Suppressor macrophage treated with lipopolysaccharide for 1 hour (primary cell): ENCODE measurements around the gene PDE9A.
"Not testable (repeated sequence)": the region's sequence is repeated elsewhere in the genome, so short reads cannot be mapped to it uniquely, and the experiment has no call there.

Experiments
- DNase-seq, 3 donors: peaks; one replicate each; pipeline ENCODE4 v3.0.0-alpha.2; 2020 to 2022

The PDE9A gene

DNA sequence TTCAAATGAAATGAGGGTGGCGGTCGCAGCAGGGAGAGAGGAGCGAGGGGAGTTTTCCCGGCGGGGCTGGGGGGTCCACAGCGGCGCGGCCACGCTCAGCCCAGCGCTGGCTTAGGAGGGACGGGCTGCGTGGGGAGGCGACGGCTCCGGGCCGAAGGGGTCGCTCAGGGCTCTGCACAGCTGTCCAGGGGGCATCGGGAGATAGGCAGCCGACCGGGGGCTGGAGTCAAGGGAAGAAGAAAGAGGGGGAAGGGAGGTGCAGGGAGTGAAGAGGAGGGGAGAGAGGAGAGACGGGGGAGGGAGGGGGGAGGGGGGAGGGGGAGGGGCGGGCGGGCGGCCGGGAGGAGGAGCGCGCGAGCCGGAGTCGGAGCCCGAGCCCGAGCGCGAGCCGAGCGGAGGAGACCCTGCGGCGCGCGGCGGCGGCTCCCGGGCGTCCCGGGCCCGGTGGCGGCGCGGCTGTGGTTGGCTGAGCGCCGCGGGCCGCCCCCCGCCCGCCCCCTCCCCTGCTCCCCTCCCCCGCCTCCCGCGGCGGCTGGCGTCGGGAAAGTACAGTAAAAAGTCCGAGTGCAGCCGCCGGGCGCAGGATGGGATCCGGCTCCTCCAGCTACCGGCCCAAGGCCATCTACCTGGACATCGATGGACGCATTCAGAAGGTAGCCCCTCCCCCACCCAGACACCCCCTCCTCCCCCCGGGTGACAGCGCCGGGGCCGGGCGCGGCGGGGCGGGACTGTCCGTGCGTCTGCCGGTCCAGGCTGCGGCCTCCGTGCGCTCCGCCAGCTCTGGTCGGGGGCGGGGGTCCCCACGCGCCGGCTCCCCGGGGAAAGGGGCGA is at the start of gene PDE9A:
Gene PDE9A, plus strand, starts transcription at position 391 of the 831 bp plus-strand sequence. Its CDS starts 194 bp downstream, at position 585.
- DNase-seq = peak; percentile 19 to 70 (median 43)

- no peak for DNase-seq
These were observed 46.3 kb upstream of the PDE9A start for GRCh38 chr21:42607102-42607501.

DNA sequence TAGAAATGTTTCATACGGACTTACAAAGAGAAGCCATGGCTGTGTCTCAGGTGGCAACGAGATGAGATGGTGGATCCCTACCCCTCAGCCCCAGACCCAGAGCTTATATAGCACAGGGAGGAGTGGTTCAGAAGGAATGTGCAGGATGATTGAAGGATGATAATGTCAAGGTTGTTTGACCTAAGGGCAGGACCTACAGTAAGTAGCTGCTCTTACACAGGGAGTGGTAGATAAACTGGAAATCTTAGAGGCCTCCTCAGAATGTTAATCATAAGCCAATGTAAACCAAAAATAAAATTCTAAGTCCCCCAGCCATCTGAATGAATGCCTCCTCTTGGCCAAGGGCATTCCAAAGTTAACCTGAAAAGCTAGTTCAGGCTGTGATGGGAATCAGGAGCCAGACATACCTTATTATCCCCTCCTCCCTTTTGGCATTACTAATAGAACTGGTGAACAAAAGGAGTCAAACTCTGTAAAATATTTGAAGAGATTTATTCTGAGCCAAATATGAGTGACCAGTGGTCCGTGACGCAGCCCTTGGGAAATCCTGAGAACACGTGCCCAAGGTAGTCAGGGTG is 45.8 kb upstream of the PDE9A start:
- DNase-seq = no peak

GRCh38 chr21:42608446-42608845 is 45.0 kb upstream of the PDE9A start:
- no peak for DNase-seq

DNA sequence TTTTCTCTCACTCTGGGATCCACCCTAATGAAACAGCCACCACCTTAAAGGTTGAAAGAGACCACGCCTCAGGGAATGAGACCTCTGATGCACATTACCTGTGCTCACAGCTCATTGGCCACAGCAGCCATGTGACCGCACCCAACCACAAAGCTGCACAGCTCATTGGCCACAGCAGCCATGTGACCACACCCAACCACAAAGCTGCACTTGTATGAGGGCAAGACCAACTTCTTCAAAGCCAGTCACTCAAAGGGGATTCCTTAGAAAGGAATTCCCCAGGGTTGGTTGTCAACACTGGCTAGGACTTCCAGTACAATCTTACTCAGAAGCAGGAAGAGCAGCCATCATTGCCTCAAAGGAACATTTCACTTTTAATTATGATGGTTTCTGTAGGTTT is 43.6 kb upstream of the PDE9A start:
- peak; percentile 75 to 78 (median 76) for DNase-seq

DNA sequence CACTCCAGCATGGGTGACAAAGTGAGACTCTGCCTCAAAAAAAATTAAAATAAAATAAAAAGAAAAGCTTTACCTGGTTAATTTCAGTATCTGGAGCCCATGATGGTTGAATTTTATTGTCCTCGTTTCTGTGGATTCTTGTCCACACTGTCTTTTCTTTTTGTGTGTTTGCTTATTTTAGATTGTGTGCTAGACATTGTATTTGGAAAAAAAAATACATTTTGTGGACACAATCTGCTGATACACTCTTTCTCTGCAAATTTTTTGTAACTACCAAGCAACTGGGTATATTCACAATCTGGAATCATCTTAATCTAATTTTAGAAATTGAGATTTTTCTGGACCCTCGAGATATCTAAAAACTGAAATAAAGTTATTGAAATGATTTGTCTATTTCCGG is 41.6 kb upstream of the PDE9A start:
- no peak for DNase-seq

GRCh38 chr21:42612390-42612789 is 41.0 kb upstream of the PDE9A start:
- no peak for DNase-seq

DNA sequence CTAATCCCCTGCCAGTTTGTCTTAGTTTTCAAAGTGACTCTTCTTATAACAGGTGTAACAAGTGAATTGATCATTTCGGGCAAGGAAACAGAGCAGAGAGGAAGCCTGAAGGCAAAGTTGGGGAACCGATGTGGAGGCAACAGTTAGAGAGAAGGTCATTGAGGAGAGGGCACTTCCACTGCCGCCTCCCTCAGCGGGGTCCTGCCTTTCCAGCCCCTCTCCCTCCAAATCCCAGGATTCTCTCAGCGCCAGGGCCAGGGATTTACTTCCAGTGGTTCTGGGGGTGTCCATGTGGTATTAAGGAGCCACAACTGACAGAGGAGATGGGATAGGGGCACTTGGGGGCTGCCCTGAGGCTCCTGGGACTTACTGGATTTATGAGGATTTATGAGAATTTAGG is 39.7 kb upstream of the PDE9A start:
- DNase-seq = no peak

DNA sequence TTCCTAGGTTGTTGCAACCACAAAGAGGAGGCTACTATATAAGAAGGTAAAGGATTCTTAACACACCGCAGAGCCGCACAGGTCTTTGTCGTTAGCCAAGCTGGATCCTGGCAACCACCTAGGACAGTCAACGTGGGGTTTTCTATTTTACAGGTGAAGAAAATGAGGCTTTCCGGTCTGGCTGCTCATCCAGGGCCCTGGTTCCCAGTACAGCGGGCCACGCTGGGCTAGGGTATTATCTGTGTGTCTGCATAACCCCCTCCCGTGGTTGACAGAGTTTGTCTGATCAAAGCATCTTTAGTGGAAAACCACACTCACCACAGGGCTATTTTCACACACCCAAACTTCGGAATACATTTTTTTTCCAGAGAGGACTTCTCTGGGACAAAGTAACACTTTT is 39.0 kb upstream of the PDE9A start:
- DNase-seq = no peak

DNA sequence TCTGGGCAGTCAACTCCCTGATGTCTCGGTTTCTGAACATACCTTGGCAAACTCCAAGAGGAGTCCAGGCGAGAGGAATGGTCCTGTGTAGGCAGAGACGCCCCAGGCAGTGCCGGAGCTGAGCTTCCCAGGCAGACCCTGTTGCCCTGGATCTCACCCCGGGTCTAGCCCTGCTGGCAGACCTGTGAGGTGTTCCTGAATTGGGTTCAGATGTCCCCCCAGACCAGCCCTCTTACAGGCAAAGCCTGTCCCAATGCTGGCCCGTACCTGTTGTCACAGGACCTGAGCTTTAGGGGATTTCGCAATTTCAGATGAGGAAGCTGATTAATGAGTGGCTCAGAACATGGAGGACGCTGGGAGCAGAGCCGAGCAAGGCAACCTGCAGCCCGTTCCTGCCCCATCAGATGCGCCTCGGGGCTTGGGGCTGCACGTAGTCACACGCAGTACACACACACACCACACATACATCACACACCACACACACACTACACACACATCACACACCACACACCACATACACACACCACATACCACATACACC is 38.5 kb upstream of the PDE9A start:
- peak in 2 of 3 donors; percentile 11 to 26 for DNase-seq

GRCh38 chr21:42615377-42615776 is 38.0 kb upstream of the PDE9A start:
- DNase-seq = not testable (repeated sequence)

DNA sequence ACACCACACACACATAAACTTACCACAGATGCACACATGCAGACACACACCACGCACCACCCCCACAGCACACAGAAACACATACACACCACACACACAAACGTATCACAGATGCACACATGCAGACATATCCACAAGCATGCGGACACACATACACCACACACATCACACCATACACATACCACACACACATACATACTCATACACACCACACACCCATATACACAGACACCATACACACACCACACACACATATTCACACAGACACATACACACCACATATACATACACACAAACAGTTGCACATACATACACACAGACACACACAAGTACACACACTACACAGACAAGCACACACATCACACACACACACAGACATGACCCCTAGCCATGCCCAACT is 37.5 kb upstream of the PDE9A start:
- DNase-seq = no peak

DNA sequence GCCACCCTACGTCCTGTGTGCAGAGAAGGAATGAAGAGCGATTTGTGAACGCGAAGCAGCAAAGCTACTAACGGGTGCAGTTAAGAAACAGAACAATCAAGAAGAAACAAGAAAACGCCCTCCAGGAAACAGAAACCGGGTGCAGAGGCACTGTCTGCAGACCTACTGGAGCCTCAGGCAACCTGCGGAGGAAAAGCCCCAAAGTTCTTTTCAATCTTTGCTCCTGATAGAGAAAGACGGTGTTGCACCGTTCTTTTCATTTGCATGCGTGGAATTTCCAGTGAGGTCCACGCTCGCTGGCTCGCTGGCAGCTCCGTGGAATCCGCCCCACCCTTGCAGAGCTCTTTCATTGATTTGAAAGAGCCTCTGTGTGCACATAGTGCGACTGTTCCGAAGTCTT is 37.0 kb upstream of the PDE9A start:
- DNase-seq = peak in 1 of 3 donors; percentile 4

DNA sequence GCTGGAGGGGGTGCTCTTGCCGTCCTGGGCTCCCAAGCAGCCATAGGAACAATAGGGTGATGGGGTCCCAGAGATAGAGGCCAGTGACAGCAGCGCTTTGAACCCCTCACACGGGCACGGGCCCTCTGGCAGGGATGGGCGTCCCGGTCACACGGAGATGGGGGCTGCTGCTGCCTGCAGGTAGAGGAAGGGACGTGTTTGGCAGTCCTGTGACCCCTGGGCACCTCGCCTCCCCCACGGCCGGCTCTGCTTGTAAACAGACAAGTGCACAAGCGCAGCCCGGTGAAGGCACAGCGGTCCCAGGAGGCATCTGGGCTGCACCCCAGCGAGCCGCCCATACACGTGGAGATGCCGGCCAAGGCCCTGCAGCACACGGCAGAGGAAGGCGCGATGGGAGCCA is 36.5 kb upstream of the PDE9A start:
- no peak for DNase-seq

- no peak for DNase-seq
These were observed 35.9 kb upstream of the PDE9A start for GRCh38 chr21:42617486-42617885.

- DNase-seq = no peak
These were observed 34.7 kb upstream of the PDE9A start for GRCh38 chr21:42618707-42619102.

DNA sequence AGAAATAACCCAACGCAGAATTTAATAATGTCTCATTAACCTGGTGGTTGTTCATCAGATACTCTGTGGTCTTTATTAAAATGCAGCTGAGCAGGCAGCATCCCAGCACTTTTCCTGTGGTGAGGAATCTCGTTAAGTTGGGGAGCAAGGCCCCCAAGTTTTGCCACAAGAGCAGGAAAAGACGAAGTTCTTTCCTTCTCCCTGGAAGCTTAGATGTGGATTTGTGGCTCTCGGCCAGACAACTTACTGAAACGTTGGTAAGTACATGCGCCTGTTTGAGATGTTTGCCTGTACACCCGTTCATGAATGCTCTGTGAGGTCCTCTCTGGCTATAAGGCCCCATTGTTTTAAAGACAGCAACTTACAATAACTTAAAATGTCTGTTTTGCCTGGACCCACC is 34.3 kb upstream of the PDE9A start:
- DNase-seq = no peak

DNA sequence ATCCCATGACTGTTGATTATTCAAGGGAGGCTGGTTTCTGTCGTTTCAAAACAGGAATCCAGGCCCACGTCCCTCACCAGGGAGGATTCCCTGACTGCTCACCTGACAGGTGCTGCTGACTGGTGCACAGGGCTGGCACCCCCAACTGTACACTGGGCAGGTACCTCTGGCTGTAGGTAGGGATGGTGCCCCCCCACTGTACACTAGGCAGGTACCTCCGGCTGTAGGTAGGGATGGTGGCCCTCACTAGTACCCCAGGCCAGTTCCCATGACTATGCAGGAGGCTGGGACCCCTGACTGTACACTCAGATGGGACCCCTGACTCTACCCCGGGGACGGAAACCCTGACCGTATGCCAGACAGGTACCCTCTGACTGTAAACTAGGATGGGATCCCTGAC is 33.6 kb upstream of the PDE9A start:
- DNase-seq = no peak

GRCh38 chr21:42621166-42621818 is 32.1 kb upstream of the PDE9A start:
- DNase-seq = no peak

- DNase-seq = no peak
These were observed 31.6 kb upstream of the PDE9A start for GRCh38 chr21:42621819-42622177.

DNA sequence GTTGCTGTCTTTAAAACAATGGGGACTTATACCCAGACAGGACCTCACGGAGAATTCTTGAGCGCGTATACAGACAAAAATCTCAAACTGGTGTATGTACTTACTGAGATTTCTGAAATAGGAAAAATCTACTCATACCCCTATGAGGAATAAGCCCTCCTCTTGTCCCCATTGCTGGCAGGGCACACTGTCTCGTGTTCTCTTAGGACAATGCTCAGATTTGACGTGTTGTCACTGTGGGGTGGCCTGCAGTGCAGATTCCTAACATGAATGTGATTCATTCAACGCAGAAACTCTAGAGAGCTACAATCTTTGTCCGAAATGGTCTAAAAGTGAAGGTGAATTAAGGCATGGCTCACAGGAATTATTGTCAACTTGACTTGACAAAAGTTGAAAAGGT is 31.1 kb upstream of the PDE9A start:
- DNase-seq = no peak

- DNase-seq = no peak
These were observed 29.7 kb upstream of the PDE9A start for GRCh38 chr21:42623694-42624093.

- no peak for DNase-seq
These were observed 29.2 kb upstream of the PDE9A start for GRCh38 chr21:42624095-42624790.
